DMS153 treated with DMSO at 0.1 percent for 48 hours (cell line): ENCODE results near the gene TRAF3IP3.

Source experiments
- DNase-seq: peaks from one replicate; lab custom pipeline; 2025; ENCODE audit not compliant: unreplicated experiment; lab: John Stamatoyannopoulos, UW

Gene TRAF3IP3

GRCh38 chr1:209736490-209737117 is 19.2 kb upstream of the TRAF3IP3 start:
- DNase-seq: no peak

- no peak for DNase-seq
These were observed 18.7 kb upstream of the TRAF3IP3 start for GRCh38 chr1:209737118-209737505.

GRCh38 chr1:209738270-209738669 is 17.6 kb upstream of the TRAF3IP3 start:
- DNase-seq: no peak

- DNase-seq: no peak
These were observed 14.7 kb upstream of the TRAF3IP3 start for GRCh38 chr1:209741193-209741592.

GRCh38 chr1:209741889-209742288 is 14.0 kb upstream of the TRAF3IP3 start:
- DNase-seq: no peak

- no peak for DNase-seq
These were observed 13.3 kb upstream of the TRAF3IP3 start for GRCh38 chr1:209742409-209743144.

GRCh38 chr1:209743145-209743482 is 12.7 kb upstream of the TRAF3IP3 start:
- no peak for DNase-seq

- DNase-seq: no peak
These were observed 9.2 kb upstream of the TRAF3IP3 start for GRCh38 chr1:209746451-209747165.

GRCh38 chr1:209747580-209748262 is 8.1 kb upstream of the TRAF3IP3 start:
- no peak for DNase-seq

- no peak for DNase-seq
These were observed 7.2 kb upstream of the TRAF3IP3 start for GRCh38 chr1:209748620-209749019.

- DNase-seq: no peak
These were observed 6.6 kb upstream of the TRAF3IP3 start for GRCh38 chr1:209749205-209749604.

GRCh38 chr1:209749670-209750323 is 6.1 kb upstream of the TRAF3IP3 start:
- no peak for DNase-seq

GRCh38 chr1:209751627-209752231 is 4.1 kb upstream of the TRAF3IP3 start:
- no peak for DNase-seq

- DNase-seq: no peak
These were observed 3.0 kb upstream of the TRAF3IP3 start for GRCh38 chr1:209752890-209753289.

GRCh38 chr1:209755256-209755655 is 597 bp upstream of the TRAF3IP3 start:
- no peak for DNase-seq

- no peak for DNase-seq
These were observed 977 bp downstream of the TRAF3IP3 start for GRCh38 chr1:209756615-209757445.

- no peak for DNase-seq
These were observed 2.5 kb downstream of the TRAF3IP3 start for GRCh38 chr1:209758400-209758799.

GRCh38 chr1:209759829-209760359 is 4.0 kb downstream of the TRAF3IP3 start:
- DNase-seq: no peak

- no peak for DNase-seq
These were observed 5.3 kb downstream of the TRAF3IP3 start for GRCh38 chr1:209761011-209761635.
